SU-DHL-6 (cell line): ENCODE measurements around the gene APBB1.
A peak's percentile ranks its signal among the peaks of the same experiment; 100 is the strongest.

Experiments
- H2AFZ ChIP-seq: fragments of 200-600 bp; sonication (generic); 2 replicates; pipeline ENCODE4 v1.6.1; 2014; ENCODE audit warnings: low read depth, mild to moderate bottlenecking, moderate library complexity, mixed read lengths, antibody characterized with exemption, low read length; ENCODE audit not compliant: severe bottlenecking
- H3F3A ChIP-seq: fragments of 200-600 bp; shearing (Covaris generic); 2 replicates; pipeline ENCODE4 v1.6.0; 2016; ENCODE audit warnings: antibody characterized with exemption, mild to moderate bottlenecking; ENCODE audit not compliant: insufficient read depth
- H3K27ac ChIP-seq: fragments of 200-600 bp; sonication (generic); 2 replicates; pipeline ENCODE4 v1.5.1; 2016; ENCODE audit warnings: low read depth, mild to moderate bottlenecking, low read length, moderate library complexity, mixed read lengths
- H3K27me3 ChIP-seq: fragments of 200-600 bp; sonication (generic), shearing (Covaris generic); 2 replicates; pipeline ENCODE4 v1.6.0; 2014; ENCODE audit warnings: mild to moderate bottlenecking, low read length
- H3K36me3 ChIP-seq: fragments of 200-600 bp; sonication (generic); 2 replicates; pipeline ENCODE4 v1.6.1; 2014; ENCODE audit warnings: mild to moderate bottlenecking, low read length, mixed read lengths
- H3K4me2 ChIP-seq: fragments of 300-600, 200-600 bp; shearing (Covaris generic), sonication (generic); 2 replicates; pipeline ENCODE4 v1.6.0; 2014; ENCODE audit warnings: low read length, low read depth, mild to moderate bottlenecking; ENCODE audit not compliant: poor library complexity, severe bottlenecking
- H3K4me3 ChIP-seq: fragments of 200-600 bp; sonication (generic); 2 replicates; pipeline ENCODE4 v1.5.1; 2014; ENCODE audit warnings: antibody characterized with exemption, low read length, mild to moderate bottlenecking, mixed read lengths; ENCODE audit not compliant: insufficient read depth, poor library complexity, severe bottlenecking
- H3K79me2 ChIP-seq: fragments of 200-600 bp; sonication (generic); 2 replicates; pipeline ENCODE4 v1.6.1; 2014; ENCODE audit warnings: mild to moderate bottlenecking, low read length, moderate library complexity; ENCODE audit not compliant: insufficient read depth
- H3K9ac ChIP-seq: fragments of 200-600 bp; sonication (generic); 2 replicates; pipeline ENCODE4 v1.7.0; 2014; ENCODE audit warnings: mild to moderate bottlenecking, low read length
- H3K9me2 ChIP-seq: fragments of 200-600 bp; sonication (generic); replicated peaks from 2 replicates; pipeline ENCODE4 v1.6.1; 2014; ENCODE audit warnings: low read length; ENCODE audit not compliant: insufficient read depth
- H3K9me3 ChIP-seq: fragments of 200-600 bp; sonication (generic); 2 replicates; pipeline ENCODE4 v1.6.1; 2014; ENCODE audit warnings: low read length, mixed read lengths; ENCODE audit not compliant: insufficient read depth
- H4K20me1 ChIP-seq: fragments of 200-600 bp; sonication (generic); 2 replicates; pipeline ENCODE4 v1.6.1; 2014; ENCODE audit warnings: low read depth, mild to moderate bottlenecking, antibody characterized with exemption, low read length, moderate library complexity, mixed read lengths
- CTCF ChIP-seq: fragments of 200-600 bp; sonication (generic); IDR thresholded peaks from one replicate; pipeline ENCODE4 v1.5.1; 2017; ENCODE audit warnings: antibody characterized with exemption, mild to moderate bottlenecking, low read length, moderate library complexity; ENCODE audit not compliant: insufficient read depth, poor library complexity, severe bottlenecking
- EZH2phosphoT487 ChIP-seq: fragments of 200-600 bp; sonication (generic), shearing (Covaris generic); conservative IDR thresholded peaks from 2 replicates; pipeline ENCODE4 v1.6.1; 2018; ENCODE audit warnings: mild to moderate bottlenecking, antibody characterized with exemption, low read length, moderate library complexity, mixed read lengths

Gene APBB1

GRCh38 chr11:6438979-6439571, 20.2 kb upstream of the APBB1 start:
- Histone ChIP-seq H4K20me1 (no peaks in the 10 kb centered on the region), H3K4me3 (no peak overlapping the region), H3K79me2 (no peaks in the 10 kb centered on the region), H3K27me3 (no peaks in the 10 kb centered on the region), H3K9me2 (no peaks in the 10 kb centered on the region), H2AFZ (no peak overlapping the region), H3K27ac (no peak overlapping the region), H3K36me3 (no peaks in the 10 kb centered on the region), H3F3A (peaks cover under 1% of the 10 kb centered on the region; the same call in 1 of the 2 replicates), H3K4me2 (no peak overlapping the region), H3K9ac (no peak overlapping the region), H3K9me3 (no peaks in the 10 kb centered on the region)
- TF ChIP-seq CTCF = peak; percentile 60
- no peak for TF ChIP-seq EZH2phosphoT487

GRCh38 chr11:6437993-6438392, 19.1 kb upstream of the APBB1 start:
- Histone ChIP-seq H3K4me3 (no peak overlapping the region), H3F3A (peaks cover 6% of the 10 kb centered on the region; the same call in 1 of the 2 replicates), H3K36me3 (no peaks in the 10 kb centered on the region), H3K27ac (no peak overlapping the region), H2AFZ (no peak overlapping the region), H3K9ac (no peak overlapping the region), H4K20me1 (no peaks in the 10 kb centered on the region), H3K4me2 (no peak overlapping the region), H3K79me2 (no peaks in the 10 kb centered on the region), H3K9me2 (no peaks in the 10 kb centered on the region), H3K27me3 (no peaks in the 10 kb centered on the region), H3K9me3 (no peaks in the 10 kb centered on the region)
- TF ChIP-seq CTCF (no peak), EZH2phosphoT487 (no peak)

DNA sequence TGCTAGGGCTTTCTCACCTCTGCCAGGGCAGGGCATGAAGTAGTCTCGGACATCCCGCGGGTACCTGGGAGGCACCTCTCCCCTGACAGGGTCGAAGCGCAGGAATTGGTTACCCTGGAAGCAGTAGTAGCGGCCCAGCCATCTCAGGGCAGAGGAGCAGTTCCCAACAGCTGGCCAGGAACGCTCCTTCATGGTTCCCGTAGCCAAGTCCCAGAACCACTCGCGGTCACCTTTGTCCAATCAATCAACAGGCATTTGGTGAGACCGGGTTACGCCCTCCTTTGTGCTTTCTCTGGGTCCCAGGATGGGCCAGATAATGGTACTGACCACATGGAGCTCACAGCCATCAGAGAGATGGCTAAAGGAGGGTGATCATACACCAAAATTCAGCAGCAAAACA, 18.5 kb upstream of the APBB1 start:
- H3K9me3 ChIP-seq = no peaks in the 10 kb centered on the region
- no peaks in the 10 kb centered on the region for H3K27me3 ChIP-seq
- H2AFZ ChIP-seq = no peak overlapping the region
- no peak for TF ChIP-seq CTCF
- no peak for TF ChIP-seq EZH2phosphoT487
- no peak overlapping the region for H3K9ac ChIP-seq
- H4K20me1 ChIP-seq = no peaks in the 10 kb centered on the region
- H3K4me2 ChIP-seq = no peak overlapping the region
- H3K9me2 ChIP-seq = no peaks in the 10 kb centered on the region
- H3F3A ChIP-seq = peaks cover 6% of the 10 kb centered on the region; the same call in 1 of the 2 replicates
- H3K79me2 ChIP-seq = no peaks in the 10 kb centered on the region
- no peaks in the 10 kb centered on the region for H3K36me3 ChIP-seq
- H3K4me3 ChIP-seq = no peak overlapping the region
- H3K27ac ChIP-seq = no peak overlapping the region
